BLaER1 (cell line): ENCODE data around the gene UBL4B.

Source experiments
- H3K27ac ChIP-seq: shearing (Covaris generic); formaldehyde crosslinking; 2 replicates; pipeline ENCODE4 v1.8.1; 2022
- H3K27me3 ChIP-seq: shearing (Covaris generic); formaldehyde crosslinking; 2 replicates; pipeline ENCODE4 v1.8.1; 2022
- H3K36me3 ChIP-seq: shearing (Covaris generic); formaldehyde crosslinking; 2 replicates; pipeline ENCODE4 v1.8.1; 2022
- H3K4me1 ChIP-seq: shearing (Covaris generic); formaldehyde crosslinking; 2 replicates; pipeline ENCODE4 v1.8.1; 2022
- H3K4me2 ChIP-seq: shearing (Covaris generic); formaldehyde crosslinking; 2 replicates; pipeline ENCODE4 v1.8.1; 2022
- H3K4me3 ChIP-seq: shearing (Covaris generic); formaldehyde crosslinking; 2 replicates; pipeline ENCODE4 v1.8.1; 2022
- H3K9ac ChIP-seq: shearing (Covaris generic); formaldehyde crosslinking; 2 replicates; pipeline ENCODE4 v1.8.1; 2022
- H3K9me3 ChIP-seq: shearing (Covaris generic); formaldehyde crosslinking; 2 replicates; pipeline ENCODE4 v1.8.1; 2022
- H4K20me1 ChIP-seq: shearing (Covaris generic); formaldehyde crosslinking; 2 replicates; pipeline ENCODE4 v1.8.1; 2022
- Cebpa-rat ChIP-seq: shearing (Covaris generic); IDR thresholded peaks from 2 replicates; pipeline ENCODE4 v1.8.1; 2022

The UBL4B gene

GRCh38 chr1:110150330-110151174 lies 38.3 kb downstream of the UBL4B start, which contains the start of gene SLC6A17:
TSS of gene SLC6A17 (plus strand) at chr1:110150494. CDS start at chr1:110166930, 16,436 bp downstream.
- Histone ChIP-seq H3K27ac (no peak within 1 kb of the TSS), H3K4me1 (peaks cover 13% of the 10 kb centered on the region; the same call in 1 of the 2 replicates), H3K9me3 (no peaks in the 10 kb centered on the region; the same call in 1 of the 2 replicates), H3K27me3 (peaks cover 88% of the 10 kb centered on the region), H3K4me3 (peak within 1 kb of the TSS; percentile 50), H4K20me1 (peaks cover 25% of the 10 kb centered on the region), H3K36me3 (no peaks in the 10 kb centered on the region), H3K9ac (no peak within 1 kb of the TSS), H3K4me2 (peak within 1 kb of the TSS; percentile 57)
- no peak for TF ChIP-seq Cebpa-rat

GRCh38 chr1:110151175-110151669 lies 39.0 kb downstream of the UBL4B start:
- H3K4me1 ChIP-seq, result peaks cover 13% of the 10 kb centered on the region; the same call in 1 of the 2 replicates
- H3K4me3 ChIP-seq, result peak overlapping the region; percentile 50
- peaks cover 25% of the 10 kb centered on the region for H4K20me1 ChIP-seq
- H3K27ac ChIP-seq, result no peak overlapping the region
- TF ChIP-seq Cebpa-rat, result no peak
- no peak overlapping the region for H3K9ac ChIP-seq
- H3K9me3 ChIP-seq, result no peaks in the 10 kb centered on the region; the same call in 1 of the 2 replicates
- H3K4me2 ChIP-seq, result peak overlapping the region; percentile 57
- no peaks in the 10 kb centered on the region for H3K36me3 ChIP-seq
- H3K27me3 ChIP-seq, result peaks cover 88% of the 10 kb centered on the region

- no peak overlapping the region for H3K4me3 ChIP-seq
- no peaks in the 10 kb centered on the region; the same call in 1 of the 2 replicates for H3K9me3 ChIP-seq
- peaks cover 13% of the 10 kb centered on the region; the same call in 1 of the 2 replicates for H3K4me1 ChIP-seq
- no peak for TF ChIP-seq Cebpa-rat
- no peaks in the 10 kb centered on the region for H3K36me3 ChIP-seq
- H3K4me2 ChIP-seq, result no peak overlapping the region
- H3K27me3 ChIP-seq, result peaks cover 78% of the 10 kb centered on the region
- no peak overlapping the region for H3K9ac ChIP-seq
- H4K20me1 ChIP-seq, result peaks cover 25% of the 10 kb centered on the region
- H3K27ac ChIP-seq, result no peak overlapping the region
These were observed 40.0 kb downstream of the UBL4B start for GRCh38 chr1:110152133-110152785.

- Histone ChIP-seq H3K9me3 (no peaks in the 10 kb centered on the region; the same call in 1 of the 2 replicates), H3K4me2 (no peak overlapping the region), H3K27me3 (peaks cover 66% of the 10 kb centered on the region), H4K20me1 (peaks cover 25% of the 10 kb centered on the region), H3K4me3 (no peak overlapping the region), H3K27ac (no peak overlapping the region), H3K4me1 (peaks cover 13% of the 10 kb centered on the region; the same call in 1 of the 2 replicates), H3K36me3 (no peaks in the 10 kb centered on the region), H3K9ac (no peak overlapping the region)
- no peak for TF ChIP-seq Cebpa-rat
These were observed 41.2 kb downstream of the UBL4B start for GRCh38 chr1:110153407-110153950.

GRCh38 chr1:110155878-110156522 lies 43.8 kb downstream of the UBL4B start:
- H3K36me3 ChIP-seq, result no peaks in the 10 kb centered on the region
- H3K9me3 ChIP-seq, result no peaks in the 10 kb centered on the region
- H3K4me3 ChIP-seq, result no peak overlapping the region
- no peak for TF ChIP-seq Cebpa-rat
- no peak overlapping the region for H3K27ac ChIP-seq
- no peak overlapping the region for H3K9ac ChIP-seq
- no peak overlapping the region for H3K4me2 ChIP-seq
- H3K4me1 ChIP-seq, result peaks cover 5% of the 10 kb centered on the region; the same call in 1 of the 2 replicates
- H4K20me1 ChIP-seq, result peaks cover 19% of the 10 kb centered on the region
- H3K27me3 ChIP-seq, result peaks cover 47% of the 10 kb centered on the region

- Histone ChIP-seq H3K4me3 (no peak overlapping the region), H3K36me3 (no peaks in the 10 kb centered on the region), H3K4me2 (no peak overlapping the region), H3K27ac (no peak overlapping the region), H3K4me1 (no peaks in the 10 kb centered on the region; the same call in 1 of the 2 replicates), H3K9ac (no peak overlapping the region), H3K27me3 (peaks cover 24% of the 10 kb centered on the region), H4K20me1 (peaks cover 2% of the 10 kb centered on the region; the same call in 1 of the 2 replicates), H3K9me3 (no peaks in the 10 kb centered on the region)
- TF ChIP-seq Cebpa-rat, result no peak
These were observed 46.0 kb downstream of the UBL4B start for GRCh38 chr1:110158261-110158660.

- no peak overlapping the region for H3K27ac ChIP-seq
- no peak overlapping the region for H3K9ac ChIP-seq
- H3K4me2 ChIP-seq, result no peak overlapping the region; the same call in 1 of the 2 replicates
- H3K36me3 ChIP-seq, result no peaks in the 10 kb centered on the region
- no peaks in the 10 kb centered on the region for H4K20me1 ChIP-seq
- H3K9me3 ChIP-seq, result no peaks in the 10 kb centered on the region
- H3K4me3 ChIP-seq, result no peak overlapping the region
- no peak for TF ChIP-seq Cebpa-rat
- H3K27me3 ChIP-seq, result peaks cover 15% of the 10 kb centered on the region
- H3K4me1 ChIP-seq, result no peaks in the 10 kb centered on the region; the same call in 1 of the 2 replicates
These were observed 46.9 kb downstream of the UBL4B start for GRCh38 chr1:110159168-110159567.

- peaks cover 6% of the 10 kb centered on the region; the same call in 1 of the 2 replicates for H3K27me3 ChIP-seq
- no peak overlapping the region for H3K4me3 ChIP-seq
- no peaks in the 10 kb centered on the region for H3K36me3 ChIP-seq
- no peak overlapping the region for H3K4me2 ChIP-seq
- no peak for TF ChIP-seq Cebpa-rat
- H3K4me1 ChIP-seq, result no peaks in the 10 kb centered on the region; the same call in 1 of the 2 replicates
- no peak overlapping the region for H3K27ac ChIP-seq
- H3K9ac ChIP-seq, result no peak overlapping the region
- no peaks in the 10 kb centered on the region for H3K9me3 ChIP-seq
- no peaks in the 10 kb centered on the region for H4K20me1 ChIP-seq
These were observed 48.4 kb downstream of the UBL4B start for GRCh38 chr1:110160538-110161100.

- Histone ChIP-seq H3K4me2 (no peak overlapping the region), H3K4me3 (no peak overlapping the region), H3K36me3 (no peaks in the 10 kb centered on the region), H3K27me3 (peaks cover 6% of the 10 kb centered on the region; the same call in 1 of the 2 replicates), H3K27ac (no peak overlapping the region), H4K20me1 (no peaks in the 10 kb centered on the region), H3K9ac (no peak overlapping the region), H3K9me3 (no peaks in the 10 kb centered on the region), H3K4me1 (no peaks in the 10 kb centered on the region; the same call in 1 of the 2 replicates)
- no peak for TF ChIP-seq Cebpa-rat
These were observed 48.9 kb downstream of the UBL4B start for GRCh38 chr1:110161165-110161564.
